ENCODE results near the gene CDC42BPB.

The CDC42BPB gene

DNA sequence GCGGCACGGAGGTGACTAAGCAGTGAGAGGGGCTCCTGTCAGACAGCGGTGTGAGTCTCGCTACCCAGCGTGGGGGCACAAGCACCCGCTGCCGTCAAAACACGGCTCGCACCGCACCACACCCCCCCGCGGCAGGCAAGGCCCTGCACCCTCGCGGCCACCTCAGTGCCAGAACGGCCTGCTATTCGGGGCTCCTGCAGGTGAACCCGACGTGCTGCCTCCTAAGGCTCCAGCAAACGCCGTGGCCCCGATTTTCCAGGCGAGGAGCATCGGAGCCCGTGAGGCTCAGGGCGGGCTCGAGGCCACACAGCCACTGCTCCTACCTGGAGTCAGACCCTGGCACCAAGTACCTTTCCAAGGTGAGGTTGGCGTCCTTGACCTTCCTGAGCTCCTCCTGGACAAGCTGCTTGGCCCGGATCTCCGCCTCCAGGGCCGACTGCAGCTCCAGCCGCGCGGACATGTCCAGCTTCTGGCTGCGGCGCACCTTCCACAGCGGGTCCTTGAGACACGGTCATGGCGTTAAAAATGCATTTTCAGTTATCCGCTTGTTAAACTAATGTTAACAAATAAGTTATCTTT lies 93.1 kb downstream of the CDC42BPB start:
- no peak for DNase-seq (ENCODE audit: low read depth)
- H3K4me3 ChIP-seq (ENCODE audit: low read depth, low read length): no peak overlapping the region
- TF ChIP-seq POLR2A (IDR thresholded peaks at IDR 0.05; ENCODE audit: extremely low read depth, insufficient read length) (no peak), MYC (IDR thresholded peaks at IDR 0.05; ENCODE audit: low read depth, low read length) (no peak)
- TF ChIP-seq, protein P1, sequence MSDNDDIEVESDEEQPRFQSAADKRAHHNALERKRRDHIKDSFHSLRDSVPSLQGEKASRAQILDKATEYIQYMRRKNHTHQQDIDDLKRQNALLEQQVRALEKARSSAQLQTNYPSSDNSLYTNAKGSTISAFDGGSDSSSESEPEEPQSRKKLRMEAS (IDR thresholded peaks at IDR 0.05; ENCODE audit: low read depth, low read length): no peak
- TF ChIP-seq, protein P2, sequence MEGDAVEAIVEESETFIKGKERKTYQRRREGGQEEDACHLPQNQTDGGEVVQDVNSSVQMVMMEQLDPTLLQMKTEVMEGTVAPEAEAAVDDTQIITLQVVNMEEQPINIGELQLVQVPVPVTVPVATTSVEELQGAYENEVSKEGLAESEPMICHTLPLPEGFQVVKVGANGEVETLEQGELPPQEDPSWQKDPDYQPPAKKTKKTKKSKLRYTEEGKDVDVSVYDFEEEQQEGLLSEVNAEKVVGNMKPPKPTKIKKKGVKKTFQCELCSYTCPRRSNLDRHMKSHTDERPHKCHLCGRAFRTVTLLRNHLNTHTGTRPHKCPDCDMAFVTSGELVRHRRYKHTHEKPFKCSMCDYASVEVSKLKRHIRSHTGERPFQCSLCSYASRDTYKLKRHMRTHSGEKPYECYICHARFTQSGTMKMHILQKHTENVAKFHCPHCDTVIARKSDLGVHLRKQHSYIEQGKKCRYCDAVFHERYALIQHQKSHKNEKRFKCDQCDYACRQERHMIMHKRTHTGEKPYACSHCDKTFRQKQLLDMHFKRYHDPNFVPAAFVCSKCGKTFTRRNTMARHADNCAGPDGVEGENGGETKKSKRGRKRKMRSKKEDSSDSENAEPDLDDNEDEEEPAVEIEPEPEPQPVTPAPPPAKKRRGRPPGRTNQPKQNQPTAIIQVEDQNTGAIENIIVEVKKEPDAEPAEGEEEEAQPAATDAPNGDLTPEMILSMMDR (IDR thresholded peaks at IDR 0.05; ENCODE audit: low read depth, low read length): no peak

DNA sequence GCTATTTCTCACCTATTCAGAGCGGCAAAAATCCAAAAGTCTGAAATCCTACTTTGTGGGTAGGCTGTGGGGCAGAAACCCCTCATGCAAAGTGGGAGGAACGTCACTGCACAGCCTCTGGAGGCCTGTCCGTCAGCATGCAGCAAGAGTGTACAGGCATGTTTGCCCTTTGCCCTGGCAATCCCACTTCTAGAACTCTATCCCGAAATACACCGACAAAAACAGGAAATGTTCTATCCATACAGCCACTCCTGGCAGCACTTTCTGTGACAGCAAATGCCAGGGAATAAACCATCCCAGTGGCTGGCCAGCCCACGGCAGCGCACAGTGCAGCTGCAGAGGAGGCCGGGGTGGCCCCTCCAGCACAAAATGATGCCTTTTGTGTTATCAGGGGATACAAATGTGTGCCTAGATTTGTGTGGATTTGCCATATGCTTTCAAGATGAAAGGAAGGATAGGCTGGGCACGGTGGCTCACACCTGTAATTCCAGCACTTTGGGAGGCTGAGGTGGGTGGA lies 95.2 kb downstream of the CDC42BPB start:
- TF ChIP-seq, protein P2 (IDR thresholded peaks at IDR 0.05; ENCODE audit: low read depth, low read length): no peak
- TF ChIP-seq MYC (IDR thresholded peaks at IDR 0.05; ENCODE audit: low read depth, low read length): no peak
- TF ChIP-seq POLR2A (IDR thresholded peaks at IDR 0.05; ENCODE audit: extremely low read depth, insufficient read length): no peak
- TF ChIP-seq, protein P1 (IDR thresholded peaks at IDR 0.05; ENCODE audit: low read depth, low read length): no peak
- H3K4me3 ChIP-seq (ENCODE audit: low read depth, low read length): no peak overlapping the region
- DNase-seq (ENCODE audit: low read depth): no peak

DNA sequence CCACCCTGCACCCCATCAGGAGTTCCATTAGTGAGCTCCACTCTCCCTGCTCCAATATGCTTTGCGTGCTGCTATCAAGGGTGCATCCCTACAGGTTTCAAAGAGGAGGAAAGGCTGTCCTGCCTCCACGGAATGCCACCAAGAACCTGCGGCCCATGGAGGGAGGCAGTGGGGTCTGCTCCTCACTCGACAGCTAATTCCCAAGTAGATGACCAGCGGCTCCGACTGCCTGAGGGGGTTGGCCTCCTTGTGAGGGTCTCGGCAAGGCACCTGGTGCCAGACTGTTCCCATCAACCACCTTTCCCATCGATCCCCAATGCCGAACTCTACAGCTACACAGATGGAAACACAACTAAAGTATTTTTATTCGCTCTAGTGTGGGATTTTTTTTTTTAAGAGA lies 98.9 kb downstream of the CDC42BPB start:
- TF ChIP-seq POLR2A (IDR thresholded peaks at IDR 0.05; ENCODE audit: extremely low read depth, insufficient read length): no peak
- TF ChIP-seq, protein P2 (IDR thresholded peaks at IDR 0.05; ENCODE audit: low read depth, low read length): no peak
- no peak for TF ChIP-seq MYC (IDR thresholded peaks at IDR 0.05; ENCODE audit: low read depth, low read length)
- TF ChIP-seq, protein P1 (IDR thresholded peaks at IDR 0.05; ENCODE audit: low read depth, low read length): no peak

DNA sequence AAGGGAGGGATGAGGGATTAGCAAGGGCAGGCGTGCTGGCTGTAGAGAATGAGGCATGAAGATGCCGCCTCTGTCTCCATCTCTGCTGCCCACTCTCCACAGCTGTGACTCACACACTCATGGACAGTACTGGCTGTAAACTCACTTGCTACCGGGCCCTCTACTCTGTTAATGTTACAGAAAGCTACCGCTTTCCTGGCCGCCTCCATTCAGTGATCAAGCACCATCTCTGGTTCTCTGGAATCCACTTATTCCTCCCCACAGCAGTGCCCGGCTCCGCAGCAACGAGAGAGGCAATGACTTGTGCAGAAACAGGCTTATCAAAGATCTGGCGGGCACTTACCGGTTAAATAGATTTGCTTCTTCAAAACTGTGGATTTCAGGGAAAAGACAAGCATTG lies 100.1 kb downstream of the CDC42BPB start:
- TF ChIP-seq, protein P2 (IDR thresholded peaks at IDR 0.05; ENCODE audit: low read depth, low read length): no peak
- no peak for TF ChIP-seq POLR2A (IDR thresholded peaks at IDR 0.05; ENCODE audit: extremely low read depth, insufficient read length)
- TF ChIP-seq, protein P1 (IDR thresholded peaks at IDR 0.05; ENCODE audit: low read depth, low read length): no peak
- TF ChIP-seq MYC (IDR thresholded peaks at IDR 0.05; ENCODE audit: low read depth, low read length): no peak
- no peak for DNase-seq (ENCODE audit: low read depth)
- H3K4me3 ChIP-seq (ENCODE audit: low read depth, low read length): no peak overlapping the region

More for the DNA sequence above, 98.9 kb downstream of the CDC42BPB start:
- no peak for DNase-seq (ENCODE audit: low read depth)
- no peak overlapping the region for H3K4me3 ChIP-seq (ENCODE audit: low read depth, low read length)

DNA sequence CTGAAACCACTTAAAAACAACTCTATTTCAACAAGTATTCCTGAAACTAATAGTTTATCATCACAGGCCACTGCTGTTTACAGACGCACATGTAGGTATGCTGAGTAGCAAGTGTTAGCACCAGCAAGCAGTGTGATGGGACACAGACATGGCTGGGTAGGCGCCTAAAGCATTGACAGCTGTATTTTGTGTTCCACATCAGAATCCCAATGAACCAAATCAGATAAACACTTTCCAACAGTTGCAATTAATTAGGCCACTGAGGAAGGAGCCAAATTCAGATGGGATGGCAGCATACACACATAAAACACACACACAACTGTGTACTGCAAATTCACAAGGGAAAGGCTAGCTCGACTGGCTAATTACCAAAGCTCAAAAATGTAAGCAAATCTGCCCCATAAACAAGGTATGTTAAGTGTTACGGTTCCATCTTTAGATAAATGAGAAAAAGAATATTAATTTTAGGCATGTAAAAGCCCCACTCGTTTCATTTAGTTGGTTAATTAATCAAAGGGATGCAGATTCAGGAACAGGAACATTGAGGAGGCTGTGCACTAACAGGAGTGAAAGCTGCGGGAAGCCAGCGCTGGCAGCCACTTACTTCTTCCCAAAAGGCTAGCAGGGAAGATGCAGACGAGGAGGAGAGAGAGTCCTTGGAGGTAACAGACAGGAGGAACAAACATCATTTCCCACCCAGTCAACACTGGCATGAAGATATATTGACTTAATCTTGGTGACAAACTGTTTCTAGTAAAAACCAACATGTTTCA lies 101.5 kb downstream of the CDC42BPB start:
- TF ChIP-seq, protein P2 (IDR thresholded peaks at IDR 0.05; ENCODE audit: low read depth, low read length): no peak
- TF ChIP-seq MYC (IDR thresholded peaks at IDR 0.05; ENCODE audit: low read depth, low read length): no peak
- TF ChIP-seq, protein P1 (IDR thresholded peaks at IDR 0.05; ENCODE audit: low read depth, low read length): no peak
- TF ChIP-seq POLR2A (IDR thresholded peaks at IDR 0.05; ENCODE audit: extremely low read depth, insufficient read length): no peak
- no peak for DNase-seq (ENCODE audit: low read depth)
- H3K4me3 ChIP-seq (ENCODE audit: low read depth, low read length): no peak overlapping the region
